GM10266 (cell line): ENCODE data around the gene PPIG.

Source experiments
- DNase-seq: peaks from one replicate; pipeline ENCODE4 v3.0.0; 2012; ENCODE audit errors: extremely low spot score
- CTCF ChIP-seq: IDR thresholded peaks from 2 replicates; pipeline ENCODE4 v1.5.1; 2012; ENCODE audit warnings: mild to moderate bottlenecking, low read depth; ENCODE audit not compliant: control insufficient read depth, insufficient read depth; ENCODE audit errors: missing control alignments

Gene PPIG

GRCh38 chr2:169637620-169638019, 53.5 kb downstream of the PPIG start:
- no peak for DNase-seq
- no peak for TF ChIP-seq CTCF

GRCh38 chr2:169640104-169640503, 56.0 kb downstream of the PPIG start:
- TF ChIP-seq CTCF = no peak
- no peak for DNase-seq

GRCh38 chr2:169641464-169641863, 57.3 kb downstream of the PPIG start:
- no peak for DNase-seq

GRCh38 chr2:169644173-169644572, 60.0 kb downstream of the PPIG start:
- no peak for TF ChIP-seq CTCF
- DNase-seq = no peak

More at GRCh38 chr2:169641464-169641863, 57.3 kb downstream of the PPIG start:
- TF ChIP-seq CTCF = no peak

GRCh38 chr2:169647496-169647895, 63.3 kb downstream of the PPIG start:
- no peak for TF ChIP-seq CTCF
- DNase-seq = no peak

GRCh38 chr2:169649278-169649677, 65.1 kb downstream of the PPIG start:
- TF ChIP-seq CTCF = no peak

GRCh38 chr2:169653636-169654035, 69.5 kb downstream of the PPIG start:
- no peak for DNase-seq
- no peak for TF ChIP-seq CTCF

More at GRCh38 chr2:169649278-169649677, 65.1 kb downstream of the PPIG start:
- DNase-seq = no peak
